ENCODE results near the gene DYNLT4. TPM values are rescaled to one million over a fixed set of nuclear protein-coding genes. Genes with fewer than 3 reads are reported as not detected.

DYNLT4 gene
- total and polyA plus RNA-seq, 2 donors (not counting 3 experiments of a cell fraction or from before 2014, with no cell fraction given): 0.46 to 0.62 TPM

- H3K27me3 ChIP-seq (ENCODE audit: control insufficient read depth in 2 of 2, insufficient read depth in 2 of 2, low read length in 2 of 2): no peaks in the 10 kb centered on the region
- peaks cover 18 to 26% of the 10 kb centered on the region in 2 experiments for H3K36me3 ChIP-seq (ENCODE audit: control insufficient read depth in 2 of 2, extremely low read depth in 1 of 2, insufficient read depth in 2 of 2, low read length in 2 of 2)
- H3K9me3 ChIP-seq (replicated peaks; ENCODE audit: control insufficient read depth, insufficient read depth, low read length): no peaks in the 10 kb centered on the region
- ChIA-PET CTCF (no interaction called here), POLR2A (no interaction called here)
- dilution Hi-C loops (cut with MboI; ENCODE audit: extremely low pct_ligation_motif_present, low sequenced_read_pairs) (no loop called here), intact Hi-C loops (cut with micrococcal nuclease) (no loop called here)
- H2AFZ ChIP-seq (ENCODE audit: low read depth, low read length): no peak overlapping the region
- no TSS peak for BruUV-seq (replicated peaks)
- no peak for FAIRE-seq
- H3K79me2 ChIP-seq (ENCODE audit: control insufficient read depth, insufficient read depth, low read length): no peaks in the 10 kb centered on the region
- peaks cover 12% of the 10 kb centered on the region for H3K4me1 ChIP-seq (ENCODE audit: control insufficient read depth, extremely low read depth, insufficient read depth, low read length)
- no peak overlapping the region for H3K9ac ChIP-seq (replicated peaks; ENCODE audit: extremely low read depth, insufficient read depth, low read length)
- H3K27ac ChIP-seq (ENCODE audit: insufficient read depth, low read depth, low read length): no peak overlapping the region
- no peak overlapping the region for H3K4me3 ChIP-seq (replicated peaks in 1 of 3; ENCODE audit: insufficient read depth in 1 of 3, low read depth in 1 of 3, low read length in 3 of 3)
- DNase-seq (ENCODE audit: low read depth, low spot score): no peak
- no peak overlapping the region for H3K4me2 ChIP-seq (ENCODE audit: insufficient read depth, low read length)
- TF ChIP-seq GATA2 (IDR thresholded peaks at IDR 0.05; ENCODE audit: insufficient read depth, insufficient read length, low read depth, low read length) (no peak), CTCF (IDR thresholded peaks at IDR 0.05; ENCODE audit: extremely low read depth in 1 of 2, insufficient read depth in 1 of 2, low read depth in 1 of 2, low read length in 2 of 2) (no peak), MAX (IDR thresholded peaks at IDR 0.05; ENCODE audit: insufficient read depth, insufficient read length) (no peak), FOS (IDR thresholded peaks at IDR 0.05; ENCODE audit: borderline replicate concordance, insufficient read depth, low read length) (no peak), POLR2A (IDR thresholded peaks at IDR 0.05; ENCODE audit: low read depth, low read length) (no peak), JUN (IDR thresholded peaks at IDR 0.05; ENCODE audit: borderline replicate concordance, insufficient read depth, insufficient read length, low read depth) (no peak), POLR2AphosphoS5 (IDR thresholded peaks at IDR 0.05; ENCODE audit: insufficient read depth, low read depth, low read length) (no peak), EZH2 (IDR thresholded peaks at IDR 0.05; ENCODE audit: borderline replicate concordance, low read depth, low read length, severe bottlenecking) (no peak), MYC (IDR thresholded peaks at IDR 0.05; ENCODE audit: low read depth, low read length) (no peak)
- H4K20me1 ChIP-seq (replicated peaks; ENCODE audit: control insufficient read depth, extremely low read depth, insufficient read depth, low read length): no peaks in the 10 kb centered on the region
- no peaks in the 10 kb centered on the region for H3K9me1 ChIP-seq (replicated peaks; ENCODE audit: control insufficient read depth, extremely low read depth, insufficient read depth, low read length)
Measured at GRCh38 chr1:44759077-44759476, 48.1 kb downstream of the DYNLT4 start.
